Cardiac septum (tissue), 1 donor: Measurements from ENCODE around the gene ADGRD1. TPM values are rescaled to one million over a fixed set of nuclear protein-coding genes. Genes with fewer than 3 reads are reported as not detected.
"Not testable (repeated sequence)": the region's sequence is repeated elsewhere in the genome, so short reads cannot be mapped to it uniquely, and the experiment has no call there.

Experiments used
- DNase-seq: peaks from one replicate; pipeline ENCODE4 v3.0.0-alpha.2; 2020; ENCODE audit warnings: low spot score
- intact Hi-C: fragments of 100-400 bp; cut with DNase I; formaldehyde crosslinking; loops from one replicate; pipeline ENCODE4 v1.14.0; 2022
- total RNA-seq: library from RNA; stranded (reverse); fragmentation: NEBNext Ultra II Directional; extraction: Animal tissue kit (Norgen Biotek cat#: 25700); gene quantifications from one replicate; pipeline ENCODE4 v1.2.1, GENCODE V29; 2021
- donor health status: DM: no; HTN: no; CAD: no.

The ADGRD1 gene
- total RNA-seq, 1 donor from 2014 or later, result 54.6 TPM

DNA sequence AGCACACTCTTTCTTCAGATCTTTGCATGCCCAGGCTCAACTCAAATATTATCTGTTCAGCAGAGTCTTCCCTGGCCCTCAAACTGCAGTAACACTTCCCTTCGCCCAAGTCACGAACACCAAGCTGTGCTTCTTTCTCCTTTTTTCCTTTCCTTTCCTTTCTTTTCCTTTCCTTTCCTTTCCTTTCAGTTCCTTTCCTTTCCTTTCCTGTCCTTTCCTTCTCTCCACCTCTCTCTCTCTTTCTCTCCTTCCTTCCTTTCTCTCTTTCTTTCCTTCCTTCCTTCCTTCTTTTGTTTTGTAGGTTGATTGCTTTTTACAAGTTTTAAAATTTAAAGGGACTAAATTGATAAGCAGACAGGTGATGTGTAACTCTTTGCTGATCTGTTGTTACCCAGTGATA is 19.0 kb upstream of the ADGRD1 start:
- intact Hi-C loops, result no loop called here

DNA sequence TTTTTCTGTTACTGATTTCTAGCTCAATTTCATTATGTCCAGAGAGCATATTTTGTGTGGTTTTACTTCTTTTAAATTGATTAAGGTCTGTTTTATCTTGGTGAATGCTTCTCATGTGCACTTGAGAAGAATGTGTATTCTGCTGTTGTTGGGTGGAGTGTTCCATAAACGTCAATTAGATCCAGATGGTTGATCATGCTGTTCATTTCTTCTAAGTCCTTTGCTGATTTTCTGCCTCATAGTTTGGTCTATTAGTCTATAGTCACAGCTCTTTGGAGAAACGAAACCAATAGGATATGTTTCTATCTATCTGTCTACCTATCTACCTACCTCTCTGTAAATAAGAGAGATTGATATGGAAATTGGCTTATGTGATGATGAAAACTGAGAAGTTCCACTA is 17.1 kb upstream of the ADGRD1 start:
- DNase-seq, result no peak
- intact Hi-C loops, result no loop called here

More for the DNA sequence above, 19.0 kb upstream of the ADGRD1 start:
- DNase-seq, result no peak

DNA sequence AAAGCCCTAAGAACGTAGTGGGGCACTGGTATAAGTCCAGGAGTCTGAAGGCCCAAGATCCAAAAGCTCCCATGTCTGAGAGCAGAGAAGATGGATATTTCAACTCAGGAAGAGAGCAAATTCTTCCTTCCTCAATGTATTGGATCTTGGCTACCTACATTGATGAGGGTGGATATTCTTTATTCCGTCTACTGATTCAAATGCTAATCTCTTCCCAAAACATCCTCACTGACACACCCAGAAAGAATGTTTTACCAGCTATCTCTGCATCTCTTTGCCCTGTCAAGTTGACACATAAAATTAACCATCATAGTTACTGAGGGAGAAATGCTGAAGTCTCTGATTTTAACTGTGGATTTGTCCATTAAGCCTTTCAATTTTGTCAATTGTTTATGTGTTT is 16.6 kb upstream of the ADGRD1 start:
- no peak for DNase-seq
- intact Hi-C loops, result no loop called here

- intact Hi-C loops, DNase-seq: not testable (repeated sequence)
These were observed 16.2 kb upstream of the ADGRD1 start for GRCh38 chr12:130937546-130937945.

GRCh38 chr12:130938186-130938585 is 15.5 kb upstream of the ADGRD1 start:
- intact Hi-C loops, result no loop called here
- no peak for DNase-seq

GRCh38 chr12:130944878-130945277 is 8.8 kb upstream of the ADGRD1 start:
- DNase-seq, result no peak
- intact Hi-C loops, result no loop called here

DNA sequence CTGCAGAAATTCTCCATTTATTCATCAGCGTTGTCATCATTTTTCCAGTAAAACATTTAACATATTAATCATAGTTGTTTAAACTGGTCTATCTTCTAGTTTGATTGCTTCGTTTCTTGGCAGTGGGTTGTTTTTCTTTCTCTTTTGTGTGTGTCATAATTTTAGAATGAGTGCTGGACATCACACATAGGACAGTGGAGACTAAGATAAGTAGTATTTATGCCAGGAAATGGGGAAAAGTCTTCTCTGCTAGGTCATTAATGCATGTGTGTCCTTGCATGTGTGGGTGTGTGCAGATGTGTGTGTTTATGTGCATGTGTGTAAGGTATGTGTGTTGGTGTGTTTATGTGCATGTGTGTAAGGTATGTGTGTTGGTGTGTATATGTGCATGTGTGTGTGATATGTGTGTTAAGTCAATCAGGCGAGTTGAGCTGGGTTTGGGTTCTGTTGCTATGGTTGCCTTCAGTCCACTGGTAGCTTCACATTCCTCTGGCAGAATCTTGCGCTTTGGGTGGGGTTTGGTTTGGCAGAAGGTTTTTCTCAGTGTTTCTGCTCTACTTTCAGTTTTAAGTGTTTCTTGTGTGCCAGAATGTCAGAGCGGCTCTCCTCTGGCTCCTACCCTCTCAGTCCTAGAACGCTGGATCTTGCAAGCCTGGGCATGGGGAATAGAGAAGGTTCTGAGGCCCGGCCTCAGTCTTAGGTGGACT is 7.8 kb upstream of the ADGRD1 start:
- no peak for DNase-seq
- intact Hi-C loops, result no loop called here

DNA sequence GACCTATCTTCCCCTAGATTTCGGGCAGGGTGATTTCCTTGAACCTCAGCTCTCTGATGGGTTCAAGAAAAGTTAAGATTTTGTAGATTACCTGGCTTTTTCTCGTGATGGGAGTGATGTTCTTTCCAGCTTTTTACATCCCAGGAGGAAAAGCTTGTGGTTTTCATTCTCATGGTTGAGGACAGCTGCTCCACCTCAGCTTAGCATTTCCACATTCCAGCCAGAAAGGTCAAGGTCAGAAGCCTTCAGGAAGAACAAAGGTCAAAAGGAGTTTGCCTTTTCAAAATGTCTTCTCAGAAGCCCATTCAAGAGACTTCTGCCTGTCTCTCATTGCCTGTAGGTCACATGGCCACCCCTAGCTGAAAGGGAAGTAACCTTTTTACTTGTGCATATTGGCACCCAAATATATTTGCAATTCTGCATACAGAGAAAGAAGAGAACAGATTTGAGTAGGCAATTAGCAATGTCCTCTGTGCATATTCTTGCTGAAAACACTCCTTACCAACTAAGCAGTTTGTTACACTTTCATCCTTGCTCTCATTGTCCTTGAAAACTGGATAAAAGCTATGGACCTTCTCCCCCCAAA is 6.6 kb upstream of the ADGRD1 start:
- no peak for DNase-seq
- intact Hi-C loops, result no loop called here

- no peak for DNase-seq
- intact Hi-C loops, result no loop called here
These were observed 5.6 kb upstream of the ADGRD1 start for GRCh38 chr12:130948136-130948535.

GRCh38 chr12:130948751-130949150 is 5.0 kb upstream of the ADGRD1 start:
- intact Hi-C loops, result no loop called here
- no peak for DNase-seq

DNA sequence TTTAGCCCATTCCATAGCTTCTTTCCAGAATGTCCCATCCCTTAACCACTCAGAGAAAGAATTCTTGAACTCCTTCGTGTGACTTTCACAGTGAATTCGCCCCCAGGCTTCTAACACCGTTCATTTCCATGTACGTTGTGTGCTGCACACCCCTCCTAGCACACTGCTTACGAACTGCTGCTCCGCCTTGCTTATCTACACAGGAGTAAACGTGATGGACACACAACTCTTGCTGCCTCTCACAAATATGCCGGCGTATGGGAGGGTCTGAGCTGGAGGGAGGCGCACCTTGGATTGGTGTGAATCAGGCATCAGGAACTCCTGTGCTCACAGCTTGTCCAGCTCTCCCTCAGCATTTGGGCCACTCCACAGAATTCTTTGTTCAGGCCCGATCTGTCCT is 3.9 kb upstream of the ADGRD1 start:
- DNase-seq, result no peak
- intact Hi-C loops, result no loop called here

- intact Hi-C loops, result no loop called here
- no peak for DNase-seq
These were observed 2.1 kb upstream of the ADGRD1 start for GRCh38 chr12:130951636-130952035.

DNA sequence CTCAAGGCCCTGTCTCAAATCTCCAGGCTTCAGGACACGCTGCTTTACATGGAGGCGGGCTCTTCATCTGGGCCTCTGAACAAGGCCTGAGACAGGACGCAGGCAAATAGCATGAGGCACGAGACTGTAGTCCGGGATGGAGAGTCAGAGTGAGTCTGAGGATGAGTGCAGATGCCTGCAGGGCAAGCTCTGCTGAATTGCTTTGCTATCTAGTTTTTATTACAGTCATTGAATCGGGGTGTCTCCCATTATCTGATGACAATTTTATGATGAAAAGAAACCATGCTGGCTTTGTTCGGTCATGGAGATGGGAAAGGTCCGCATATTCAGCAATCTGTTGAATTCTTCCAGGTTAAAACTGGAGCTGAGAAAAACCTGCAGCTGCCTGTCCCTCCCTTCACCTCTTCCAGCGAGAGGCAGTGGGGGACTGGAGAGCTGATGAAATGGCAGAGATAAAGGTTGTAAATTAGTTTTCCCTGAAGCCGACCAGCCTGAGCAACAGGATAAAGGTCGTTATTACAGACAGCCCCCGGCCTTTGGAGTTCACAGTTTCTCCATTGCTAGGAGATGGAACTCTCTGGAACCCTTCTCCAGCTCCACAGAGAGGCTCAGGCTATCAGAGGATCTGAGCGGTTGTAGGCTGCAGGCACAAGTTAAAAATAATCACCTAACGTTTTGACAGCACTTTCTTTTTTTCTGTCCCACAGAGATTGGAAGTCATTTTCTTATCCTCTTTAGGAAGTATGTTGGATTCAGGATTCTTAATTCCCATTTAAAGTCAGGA is 1.3 kb upstream of the ADGRD1 start:
- DNase-seq, result no peak

DNA sequence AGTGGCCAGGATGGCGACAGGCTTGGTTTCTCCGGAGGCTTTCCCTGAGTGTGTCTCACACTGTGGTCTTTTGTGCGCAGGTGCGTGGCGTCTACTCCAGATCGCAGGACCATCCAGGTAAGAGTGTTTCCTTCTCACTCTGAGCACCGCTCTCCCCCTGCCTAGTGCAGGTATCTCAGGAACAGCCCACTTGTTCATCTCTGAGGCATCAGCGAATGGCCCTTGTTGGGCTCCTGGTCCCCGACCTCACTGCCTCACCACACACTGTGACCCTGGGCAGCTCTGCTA is 781 bp downstream of the ADGRD1 start:
- intact Hi-C loops, result no loop called here
- DNase-seq, result no peak

More for the DNA sequence above, 1.3 kb upstream of the ADGRD1 start:
- intact Hi-C loops, result no loop called here

- intact Hi-C loops, result no loop called here
- no peak for DNase-seq
These were observed 1.6 kb downstream of the ADGRD1 start for GRCh38 chr12:130955238-130955816.

GRCh38 chr12:130956009-130956408 is 2.3 kb downstream of the ADGRD1 start:
- intact Hi-C loops, result no loop called here

GRCh38 chr12:130956456-130957303 is 3.0 kb downstream of the ADGRD1 start:
- no peak for DNase-seq

More at GRCh38 chr12:130956009-130956408, 2.3 kb downstream of the ADGRD1 start:
- DNase-seq, result no peak

DNA sequence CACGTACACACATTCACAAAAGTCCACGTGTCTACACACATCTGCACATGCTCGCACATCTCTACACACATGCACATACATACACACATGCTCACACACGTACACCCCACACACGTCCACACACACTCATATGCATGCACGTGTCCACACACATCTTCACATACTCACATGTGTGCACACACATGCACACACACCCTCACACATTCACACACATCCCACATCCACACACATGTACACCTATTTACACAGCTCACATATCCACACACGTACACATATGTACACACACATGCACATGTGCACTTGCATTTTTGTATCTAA is 3.6 kb downstream of the ADGRD1 start:
- intact Hi-C loops, result no loop called here
- no peak for DNase-seq

More at GRCh38 chr12:130956456-130957303, 3.0 kb downstream of the ADGRD1 start:
- intact Hi-C loops, result no loop called here

GRCh38 chr12:130958557-130959140 is 4.9 kb downstream of the ADGRD1 start:
- intact Hi-C loops, result no loop called here
- DNase-seq, result no peak
